Measurements from ENCODE around the gene OPCML. TPM values are rescaled to one million over a fixed set of nuclear protein-coding genes. Genes with fewer than 3 reads are reported as not detected.

OPCML gene
- total and polyA plus RNA-seq, 4 donors = under 0.01 to 1.3 (median 0.88) TPM; not detected in 1

DNA sequence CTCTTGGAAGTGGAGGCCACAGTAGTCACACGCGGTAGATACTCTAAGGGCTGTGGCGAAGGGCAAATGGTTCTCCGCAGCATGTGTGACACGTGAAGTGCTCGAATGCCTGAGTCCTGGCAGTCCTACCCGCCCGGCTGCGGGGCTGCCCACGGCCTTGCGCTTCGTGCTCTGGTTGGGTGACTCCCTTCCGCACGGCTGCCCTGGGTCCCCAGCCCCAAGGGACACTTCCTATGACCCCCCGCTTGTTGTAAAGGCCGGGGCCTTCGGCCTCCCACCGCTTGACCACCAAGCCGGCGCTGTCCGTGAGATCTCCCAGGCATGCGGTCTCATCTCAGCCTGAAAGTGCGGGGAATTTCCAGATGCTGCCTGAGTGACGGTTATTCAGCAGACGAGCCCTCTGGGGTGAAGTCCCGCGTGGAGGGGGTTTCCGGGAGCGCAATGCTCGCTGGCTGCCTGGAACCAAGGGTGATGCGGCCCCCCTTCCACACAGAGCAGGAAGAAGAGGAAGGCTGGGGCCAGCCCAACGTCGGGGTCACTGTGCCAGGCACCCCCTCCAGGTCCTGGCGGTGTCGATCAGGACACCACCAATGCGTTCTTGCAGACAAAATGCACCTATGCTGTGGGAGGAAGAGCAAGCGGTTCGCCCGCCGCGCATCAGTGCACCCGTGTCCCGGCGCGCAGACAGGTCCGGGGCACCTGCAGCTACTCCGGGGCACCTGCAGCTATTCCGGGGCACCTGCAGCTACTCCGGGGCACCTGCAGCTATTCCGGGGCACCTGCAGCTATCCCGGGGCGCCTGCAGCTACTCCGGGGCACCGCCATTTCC lies 171.2 kb downstream of the OPCML start:
- Histone ChIP-seq H3K9me3 (ENCODE audit: control insufficient read depth, low read length) (peaks cover 3% of the 10 kb centered on the region), H3K4me1 (ENCODE audit: control insufficient read depth in 1 of 2, insufficient read depth in 2 of 2, low read length in 2 of 2) (no peaks in the 10 kb centered on the region), H3K27ac (ENCODE audit: low read depth in 1 of 2, low read length in 2 of 2) (no peak overlapping the region), H3K4me3 (ENCODE audit: low read length in 2 of 2) (no peak overlapping the region), H3K27me3 (ENCODE audit: control insufficient read depth in 1 of 2, insufficient read depth in 2 of 2, low read length in 1 of 2) (no peaks in the 10 kb centered on the region), H3K36me3 (ENCODE audit: control insufficient read depth in 1 of 2, insufficient read depth in 2 of 2, low read length in 1 of 2) (no peaks in the 10 kb centered on the region)
- intact Hi-C loops (cut with DNase I) = no loop called here
- DNase-seq (no peak), ATAC-seq (ENCODE audit: low FRiP score) (no peak)
- WGBS, 2 donors = 93 to 95% methylated on average over 53 to 54 of the region's 54 CpGs

GRCh38 chr11:133355095-133355494 lies 177.2 kb downstream of the OPCML start:
- WGBS, 2 donors = 52 to 55% methylated on average over 2 of the region's 2 CpGs
- no peaks in the 10 kb centered on the region for H3K36me3 ChIP-seq (ENCODE audit: control insufficient read depth in 1 of 2, insufficient read depth in 2 of 2, low read length in 1 of 2)
- H3K27ac ChIP-seq (ENCODE audit: low read depth in 1 of 2, low read length in 2 of 2) = no peak overlapping the region
- ATAC-seq (ENCODE audit: low FRiP score) (no peak), DNase-seq (no peak)
- intact Hi-C loops (cut with DNase I) = no loop called here
- H3K27me3 ChIP-seq (ENCODE audit: control insufficient read depth in 1 of 2, insufficient read depth in 2 of 2, low read length in 1 of 2) = no peaks in the 10 kb centered on the region
- H3K9me3 ChIP-seq (ENCODE audit: control insufficient read depth, low read length) = no peaks in the 10 kb centered on the region
- no peaks in the 10 kb centered on the region for H3K4me1 ChIP-seq (ENCODE audit: control insufficient read depth in 1 of 2, insufficient read depth in 2 of 2, low read length in 2 of 2)
- H3K4me3 ChIP-seq (ENCODE audit: low read length in 2 of 2) = no peak overlapping the region

DNA sequence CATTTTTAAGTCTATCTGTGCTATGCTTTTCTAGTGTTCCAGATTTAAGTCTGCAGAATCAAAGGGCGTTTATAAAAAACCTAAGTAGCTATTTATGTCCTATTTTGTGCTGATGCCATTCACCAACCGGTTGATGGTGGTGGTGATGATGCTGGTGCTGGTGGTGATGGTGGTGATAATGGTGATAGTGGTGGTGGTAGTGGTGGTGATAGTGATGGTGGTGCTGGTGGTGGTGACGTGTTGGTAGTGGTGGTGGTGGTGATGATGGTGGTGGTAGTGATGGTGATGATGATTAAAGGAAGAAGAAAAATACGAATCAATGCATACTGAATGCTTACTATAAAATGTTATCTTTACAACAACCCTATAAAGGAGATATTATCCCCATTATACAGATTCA lies 178.2 kb downstream of the OPCML start:
- no peaks in the 10 kb centered on the region for H3K27me3 ChIP-seq (ENCODE audit: control insufficient read depth in 1 of 2, insufficient read depth in 2 of 2, low read length in 1 of 2)
- H3K36me3 ChIP-seq (ENCODE audit: control insufficient read depth in 1 of 2, insufficient read depth in 2 of 2, low read length in 1 of 2) = no peaks in the 10 kb centered on the region
- DNase-seq = no peak
- no peaks in the 10 kb centered on the region for H3K4me1 ChIP-seq (ENCODE audit: control insufficient read depth in 1 of 2, insufficient read depth in 2 of 2, low read length in 2 of 2)
- no peak overlapping the region for H3K4me3 ChIP-seq (ENCODE audit: low read length in 2 of 2)
- WGBS, 2 donors = 80 to 84% methylated on average over 4 of the region's 4 CpGs
- no peaks in the 10 kb centered on the region for H3K9me3 ChIP-seq (ENCODE audit: control insufficient read depth, low read length)
- intact Hi-C loops (cut with DNase I) = no loop called here
- no peak for ATAC-seq (ENCODE audit: low FRiP score)
- no peak overlapping the region for H3K27ac ChIP-seq (ENCODE audit: low read depth in 1 of 2, low read length in 2 of 2)

DNA sequence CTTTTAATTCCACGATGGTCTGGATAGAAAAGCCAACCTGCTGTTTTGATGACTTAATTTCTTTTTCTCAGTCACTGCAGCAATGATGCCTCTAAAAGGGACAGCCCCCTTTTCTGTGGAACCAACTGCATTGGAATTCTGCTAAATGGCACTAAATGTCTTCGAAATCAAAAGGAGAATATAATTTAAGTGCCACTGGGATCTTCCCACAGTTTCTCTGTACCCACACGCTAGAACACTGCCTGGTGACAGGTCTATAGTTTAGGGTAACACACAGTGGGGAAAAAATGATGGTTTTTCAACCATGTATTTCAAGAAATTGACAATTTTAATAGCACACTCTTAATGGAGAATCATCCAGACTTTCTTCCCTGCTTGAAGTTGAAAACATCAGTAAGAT lies 182.3 kb downstream of the OPCML start:
- Histone ChIP-seq H3K27ac (ENCODE audit: low read depth in 1 of 2, low read length in 2 of 2) (no peak overlapping the region), H3K27me3 (ENCODE audit: control insufficient read depth in 1 of 2, insufficient read depth in 2 of 2, low read length in 1 of 2) (no peaks in the 10 kb centered on the region), H3K36me3 (ENCODE audit: control insufficient read depth in 1 of 2, insufficient read depth in 2 of 2, low read length in 1 of 2) (no peaks in the 10 kb centered on the region), H3K9me3 (ENCODE audit: control insufficient read depth, low read length) (no peaks in the 10 kb centered on the region), H3K4me3 (ENCODE audit: low read length in 2 of 2) (no peak overlapping the region), H3K4me1 (ENCODE audit: control insufficient read depth in 1 of 2, insufficient read depth in 2 of 2, low read length in 2 of 2) (no peaks in the 10 kb centered on the region)
- ATAC-seq (ENCODE audit: low FRiP score) = no peak
- WGBS, 2 donors = 64 to 66% methylated on average over 3 of the region's 3 CpGs
- intact Hi-C loops (cut with DNase I) = no loop called here
- DNase-seq = no peak

DNA sequence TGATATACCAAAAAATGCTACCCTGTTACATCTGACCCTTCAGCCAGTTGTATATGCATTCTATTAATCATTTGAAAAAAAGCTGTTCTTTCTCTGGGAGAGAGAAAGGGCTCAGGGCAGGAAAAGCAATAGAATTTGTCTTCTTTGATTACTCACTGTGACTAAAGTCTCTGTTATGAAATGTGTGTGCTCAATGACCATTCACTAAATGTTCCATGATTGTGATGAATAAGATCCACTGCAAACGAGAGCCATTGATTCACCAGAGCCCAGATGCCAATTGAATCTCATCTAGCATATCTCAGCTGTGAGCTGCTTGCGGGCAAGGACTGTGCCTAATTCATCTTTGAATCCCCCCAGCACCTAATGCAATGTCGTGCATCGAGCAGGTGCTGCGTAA lies 184.3 kb downstream of the OPCML start:
- H3K36me3 ChIP-seq (ENCODE audit: control insufficient read depth in 1 of 2, insufficient read depth in 2 of 2, low read length in 1 of 2) = no peaks in the 10 kb centered on the region
- WGBS, 2 donors = 83 to 88% methylated on average over 5 of the region's 5 CpGs
- DNase-seq (no peak), ATAC-seq (ENCODE audit: low FRiP score) (no peak)
- no peak overlapping the region for H3K4me3 ChIP-seq (ENCODE audit: low read length in 2 of 2)
- H3K4me1 ChIP-seq (ENCODE audit: control insufficient read depth in 1 of 2, insufficient read depth in 2 of 2, low read length in 2 of 2) = no peaks in the 10 kb centered on the region
- H3K27ac ChIP-seq (ENCODE audit: low read depth in 1 of 2, low read length in 2 of 2) = no peak overlapping the region
- no peaks in the 10 kb centered on the region for H3K27me3 ChIP-seq (ENCODE audit: control insufficient read depth in 1 of 2, insufficient read depth in 2 of 2, low read length in 1 of 2)
- no peaks in the 10 kb centered on the region for H3K9me3 ChIP-seq (ENCODE audit: control insufficient read depth, low read length)
- intact Hi-C loops (cut with DNase I) = no loop called here

DNA sequence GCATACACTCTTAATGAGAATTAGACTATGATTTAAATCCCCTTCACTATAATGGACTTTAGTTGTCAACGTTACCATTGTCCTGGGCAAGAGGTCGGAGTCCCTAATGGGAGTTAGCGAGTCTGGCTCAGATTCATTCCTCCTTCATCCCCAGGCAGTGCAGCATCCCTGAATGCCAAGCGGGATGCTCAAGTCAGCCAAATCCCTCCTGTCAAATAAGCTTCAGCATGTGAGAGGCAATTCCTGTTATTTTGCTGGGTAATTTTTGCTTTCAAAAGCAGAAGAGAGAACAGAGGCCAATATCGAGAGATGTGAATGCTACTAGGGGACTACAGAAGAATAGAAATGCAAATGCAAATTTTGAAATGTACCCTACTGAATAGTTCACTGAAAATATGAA lies 186.2 kb downstream of the OPCML start:
- intact Hi-C loops (cut with DNase I) = no loop called here
- no peaks in the 10 kb centered on the region for H3K4me1 ChIP-seq (ENCODE audit: control insufficient read depth in 1 of 2, insufficient read depth in 2 of 2, low read length in 2 of 2)
- no peaks in the 10 kb centered on the region for H3K9me3 ChIP-seq (ENCODE audit: control insufficient read depth, low read length)
- DNase-seq (no peak), ATAC-seq (ENCODE audit: low FRiP score) (no peak)
- no peak overlapping the region for H3K27ac ChIP-seq (ENCODE audit: low read depth in 1 of 2, low read length in 2 of 2)
- no peak overlapping the region for H3K4me3 ChIP-seq (ENCODE audit: low read length in 2 of 2)
- no peaks in the 10 kb centered on the region for H3K27me3 ChIP-seq (ENCODE audit: control insufficient read depth in 1 of 2, insufficient read depth in 2 of 2, low read length in 1 of 2)
- no peaks in the 10 kb centered on the region for H3K36me3 ChIP-seq (ENCODE audit: control insufficient read depth in 1 of 2, insufficient read depth in 2 of 2, low read length in 1 of 2)
- 85 to 92% methylated on average over 5 of the region's 5 CpGs for WGBS, 2 donors

GRCh38 chr11:133343951-133344350 lies 188.3 kb downstream of the OPCML start:
- no peak overlapping the region for H3K27ac ChIP-seq (ENCODE audit: low read depth in 1 of 2, low read length in 2 of 2)
- no peaks in the 10 kb centered on the region for H3K36me3 ChIP-seq (ENCODE audit: control insufficient read depth in 1 of 2, insufficient read depth in 2 of 2, low read length in 1 of 2)
- H3K4me3 ChIP-seq (ENCODE audit: low read length in 2 of 2) = no peak overlapping the region
- intact Hi-C loops (cut with DNase I) = no loop called here
- H3K27me3 ChIP-seq (ENCODE audit: control insufficient read depth in 1 of 2, insufficient read depth in 2 of 2, low read length in 1 of 2) = no peaks in the 10 kb centered on the region
- WGBS, 2 donors = 49 to 51% methylated on average over 9 of the region's 9 CpGs
- no peaks in the 10 kb centered on the region for H3K4me1 ChIP-seq (ENCODE audit: control insufficient read depth in 1 of 2, insufficient read depth in 2 of 2, low read length in 2 of 2)
- H3K9me3 ChIP-seq (ENCODE audit: control insufficient read depth, low read length) = no peaks in the 10 kb centered on the region
- DNase-seq = no peak
- ATAC-seq (ENCODE audit: low FRiP score) = no peak

GRCh38 chr11:133339495-133340140 lies 192.7 kb downstream of the OPCML start:
- no peaks in the 10 kb centered on the region for H3K27me3 ChIP-seq (ENCODE audit: control insufficient read depth in 1 of 2, insufficient read depth in 2 of 2, low read length in 1 of 2)
- H3K4me1 ChIP-seq (ENCODE audit: control insufficient read depth in 1 of 2, insufficient read depth in 2 of 2, low read length in 2 of 2) = no peaks in the 10 kb centered on the region
- DNase-seq (no peak), ATAC-seq (ENCODE audit: low FRiP score) (no peak)
- H3K27ac ChIP-seq (ENCODE audit: low read depth in 1 of 2, low read length in 2 of 2) = no peak overlapping the region
- no peak overlapping the region for H3K4me3 ChIP-seq (ENCODE audit: low read length in 2 of 2)
- no peaks in the 10 kb centered on the region for H3K36me3 ChIP-seq (ENCODE audit: control insufficient read depth in 1 of 2, insufficient read depth in 2 of 2, low read length in 1 of 2)
- intact Hi-C loops (cut with DNase I) = no loop called here
- 67 to 71% methylated on average over 5 of the region's 5 CpGs for WGBS, 2 donors
- H3K9me3 ChIP-seq (ENCODE audit: control insufficient read depth, low read length) = peaks cover 1% of the 10 kb centered on the region

DNA sequence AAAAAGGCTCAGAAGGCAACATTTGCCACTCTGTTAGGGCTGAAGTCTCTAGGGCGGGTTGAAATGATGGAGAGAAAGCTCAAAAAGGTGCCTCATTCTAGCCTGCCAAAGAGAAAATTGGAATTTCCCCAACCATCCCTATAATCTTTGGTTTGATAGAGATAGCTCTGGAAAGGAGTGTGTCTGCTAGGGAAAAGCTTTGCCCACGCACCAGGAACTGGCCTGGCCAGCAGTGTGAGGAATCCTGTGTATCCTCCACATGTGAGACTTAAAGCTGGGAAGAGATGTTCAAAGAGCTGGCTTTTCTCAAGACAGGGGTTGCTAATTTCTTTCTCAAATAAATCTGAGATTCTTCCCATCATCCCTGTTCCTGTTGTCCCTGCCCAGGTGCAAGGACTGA lies 193.7 kb downstream of the OPCML start:
- Histone ChIP-seq H3K27ac (ENCODE audit: low read depth in 1 of 2, low read length in 2 of 2) (no peak overlapping the region), H3K4me3 (ENCODE audit: low read length in 2 of 2) (no peak overlapping the region), H3K36me3 (ENCODE audit: control insufficient read depth in 1 of 2, insufficient read depth in 2 of 2, low read length in 1 of 2) (no peaks in the 10 kb centered on the region), H3K9me3 (ENCODE audit: control insufficient read depth, low read length) (peaks cover 1% of the 10 kb centered on the region), H3K27me3 (ENCODE audit: control insufficient read depth in 1 of 2, insufficient read depth in 2 of 2, low read length in 1 of 2) (no peaks in the 10 kb centered on the region), H3K4me1 (ENCODE audit: control insufficient read depth in 1 of 2, insufficient read depth in 2 of 2, low read length in 2 of 2) (no peaks in the 10 kb centered on the region)
- no peak for ATAC-seq (ENCODE audit: low FRiP score)
- DNase-seq = no peak
- 62 to 75% methylated on average over 2 of the region's 2 CpGs for WGBS, 2 donors
- intact Hi-C loops (cut with DNase I) = no loop called here
